Measurements from ENCODE around the gene SIRPA.

GRCh38 chr20:1894471-1894950 lies 696 bp upstream of the SIRPA start:
- TF ChIP-seq POLR2AphosphoS5 (IDR thresholded peaks at IDR 0.05; ENCODE audit: low read depth, low read length): no peak
- TF ChIP-seq POLR2A (IDR thresholded peaks at IDR 0.05; ENCODE audit: low read depth, low read length): no peak

Data from GM12892 (cell line).